GM19043 (cell line): ENCODE measurements around the gene PLA2G4D.

Source experiments
- ATAC-seq: cut with Tn5 transposase; IDR thresholded peaks from one replicate; pipeline ENCODE4 v1.9.1; 2021; ENCODE audit warnings: low read depth; ENCODE audit not compliant: unreplicated experiment

The PLA2G4D gene

GRCh38 chr15:42129364-42129763 is 35.0 kb upstream of the PLA2G4D start:
- ATAC-seq = no peak

- ATAC-seq = no peak
These were observed 34.1 kb upstream of the PLA2G4D start for GRCh38 chr15:42128476-42128875.

- ATAC-seq = no peak
These were observed 29.2 kb upstream of the PLA2G4D start for GRCh38 chr15:42123546-42123945.

- ATAC-seq = no peak
These were observed 27.3 kb upstream of the PLA2G4D start for GRCh38 chr15:42121682-42122081.

- no peak for ATAC-seq
These were observed 26.7 kb upstream of the PLA2G4D start for GRCh38 chr15:42121021-42121420.

GRCh38 chr15:42120285-42120684 is 25.9 kb upstream of the PLA2G4D start:
- no peak for ATAC-seq

- ATAC-seq = no peak
These were observed 25.0 kb upstream of the PLA2G4D start for GRCh38 chr15:42119446-42119760.

GRCh38 chr15:42118650-42119445 is 24.5 kb upstream of the PLA2G4D start:
- ATAC-seq = no peak

- no peak for ATAC-seq
These were observed 17.6 kb upstream of the PLA2G4D start for GRCh38 chr15:42111924-42112323.

GRCh38 chr15:42110367-42110766 is 16.0 kb upstream of the PLA2G4D start:
- no peak for ATAC-seq

- no peak for ATAC-seq
These were observed 14.4 kb upstream of the PLA2G4D start for GRCh38 chr15:42108806-42109205.

- ATAC-seq = no peak
These were observed 13.8 kb upstream of the PLA2G4D start for GRCh38 chr15:42108189-42108588.

- ATAC-seq = no peak
These were observed 13.1 kb upstream of the PLA2G4D start for GRCh38 chr15:42107473-42107872.

GRCh38 chr15:42106288-42106687 is 11.9 kb upstream of the PLA2G4D start:
- ATAC-seq = no peak

GRCh38 chr15:42104095-42104891 is 9.9 kb upstream of the PLA2G4D start:
- no peak for ATAC-seq

- no peak for ATAC-seq
These were observed 8.4 kb upstream of the PLA2G4D start for GRCh38 chr15:42102646-42103235.

- no peak for ATAC-seq
These were observed 7.5 kb upstream of the PLA2G4D start for GRCh38 chr15:42101861-42102260.

- ATAC-seq = no peak
These were observed 5.8 kb upstream of the PLA2G4D start for GRCh38 chr15:42100021-42100800.

- ATAC-seq = no peak
These were observed 2.7 kb upstream of the PLA2G4D start for GRCh38 chr15:42097018-42097417.

GRCh38 chr15:42093966-42094365 is 396 bp downstream of the PLA2G4D start:
- no peak for ATAC-seq
